ENCODE measurements around the gene CIZ1.

DNA sequence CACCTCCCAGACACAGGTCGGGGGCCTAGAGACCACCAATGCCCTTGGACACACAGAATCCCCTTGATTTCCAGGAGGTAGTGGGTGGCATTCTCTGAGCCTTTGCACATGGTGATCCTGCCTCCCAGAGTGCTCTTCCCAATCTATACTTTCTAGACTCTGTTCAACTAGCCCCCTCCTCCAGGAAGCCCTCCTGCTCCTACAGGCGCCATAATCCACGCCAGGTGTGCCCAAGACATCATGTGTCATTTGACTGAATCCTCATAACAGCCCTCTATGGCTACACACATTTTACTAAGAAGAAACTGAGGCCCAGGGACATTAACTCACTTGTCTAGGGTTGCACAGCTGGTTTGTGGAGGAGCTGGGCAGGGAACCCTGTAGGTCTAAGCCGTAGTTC, 24.2 kb downstream of the CIZ1 start:
- TF ChIP-seq, protein P1, sequence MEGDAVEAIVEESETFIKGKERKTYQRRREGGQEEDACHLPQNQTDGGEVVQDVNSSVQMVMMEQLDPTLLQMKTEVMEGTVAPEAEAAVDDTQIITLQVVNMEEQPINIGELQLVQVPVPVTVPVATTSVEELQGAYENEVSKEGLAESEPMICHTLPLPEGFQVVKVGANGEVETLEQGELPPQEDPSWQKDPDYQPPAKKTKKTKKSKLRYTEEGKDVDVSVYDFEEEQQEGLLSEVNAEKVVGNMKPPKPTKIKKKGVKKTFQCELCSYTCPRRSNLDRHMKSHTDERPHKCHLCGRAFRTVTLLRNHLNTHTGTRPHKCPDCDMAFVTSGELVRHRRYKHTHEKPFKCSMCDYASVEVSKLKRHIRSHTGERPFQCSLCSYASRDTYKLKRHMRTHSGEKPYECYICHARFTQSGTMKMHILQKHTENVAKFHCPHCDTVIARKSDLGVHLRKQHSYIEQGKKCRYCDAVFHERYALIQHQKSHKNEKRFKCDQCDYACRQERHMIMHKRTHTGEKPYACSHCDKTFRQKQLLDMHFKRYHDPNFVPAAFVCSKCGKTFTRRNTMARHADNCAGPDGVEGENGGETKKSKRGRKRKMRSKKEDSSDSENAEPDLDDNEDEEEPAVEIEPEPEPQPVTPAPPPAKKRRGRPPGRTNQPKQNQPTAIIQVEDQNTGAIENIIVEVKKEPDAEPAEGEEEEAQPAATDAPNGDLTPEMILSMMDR (IDR thresholded peaks at IDR 0.05) = no peak
- no peak for TF ChIP-seq POLR2A (IDR thresholded peaks at IDR 0.05)

Data from heart left ventricle (tissue), 13 donors.